SU-DHL-6 (cell line): ENCODE results near the gene SKIL.

ENCODE experiments used
- H2AFZ ChIP-seq: fragments of 200-600 bp; sonication (generic); 2 replicates; pipeline ENCODE4 v1.6.1; 2014; ENCODE audit warnings: low read depth, mild to moderate bottlenecking, moderate library complexity, mixed read lengths, antibody characterized with exemption, low read length; ENCODE audit not compliant: severe bottlenecking
- H3F3A ChIP-seq: fragments of 200-600 bp; shearing (Covaris generic); 2 replicates; pipeline ENCODE4 v1.6.0; 2016; ENCODE audit warnings: antibody characterized with exemption, mild to moderate bottlenecking; ENCODE audit not compliant: insufficient read depth
- H3K27ac ChIP-seq: fragments of 200-600 bp; sonication (generic); 2 replicates; pipeline ENCODE4 v1.5.1; 2016; ENCODE audit warnings: low read depth, mild to moderate bottlenecking, low read length, moderate library complexity, mixed read lengths
- H3K27me3 ChIP-seq: fragments of 200-600 bp; sonication (generic), shearing (Covaris generic); 2 replicates; pipeline ENCODE4 v1.6.0; 2014; ENCODE audit warnings: mild to moderate bottlenecking, low read length
- H3K36me3 ChIP-seq: fragments of 200-600 bp; sonication (generic); 2 replicates; pipeline ENCODE4 v1.6.1; 2014; ENCODE audit warnings: mild to moderate bottlenecking, low read length, mixed read lengths
- H3K4me2 ChIP-seq: fragments of 300-600, 200-600 bp; shearing (Covaris generic), sonication (generic); 2 replicates; pipeline ENCODE4 v1.6.0; 2014; ENCODE audit warnings: low read length, low read depth, mild to moderate bottlenecking; ENCODE audit not compliant: poor library complexity, severe bottlenecking
- H3K4me3 ChIP-seq: fragments of 200-600 bp; sonication (generic); 2 replicates; pipeline ENCODE4 v1.5.1; 2014; ENCODE audit warnings: antibody characterized with exemption, low read length, mild to moderate bottlenecking, mixed read lengths; ENCODE audit not compliant: insufficient read depth, poor library complexity, severe bottlenecking
- H3K79me2 ChIP-seq: fragments of 200-600 bp; sonication (generic); 2 replicates; pipeline ENCODE4 v1.6.1; 2014; ENCODE audit warnings: mild to moderate bottlenecking, low read length, moderate library complexity; ENCODE audit not compliant: insufficient read depth
- H3K9ac ChIP-seq: fragments of 200-600 bp; sonication (generic); 2 replicates; pipeline ENCODE4 v1.7.0; 2014; ENCODE audit warnings: mild to moderate bottlenecking, low read length
- H3K9me2 ChIP-seq: fragments of 200-600 bp; sonication (generic); replicated peaks from 2 replicates; pipeline ENCODE4 v1.6.1; 2014; ENCODE audit warnings: low read length; ENCODE audit not compliant: insufficient read depth
- H3K9me3 ChIP-seq: fragments of 200-600 bp; sonication (generic); 2 replicates; pipeline ENCODE4 v1.6.1; 2014; ENCODE audit warnings: low read length, mixed read lengths; ENCODE audit not compliant: insufficient read depth
- H4K20me1 ChIP-seq: fragments of 200-600 bp; sonication (generic); 2 replicates; pipeline ENCODE4 v1.6.1; 2014; ENCODE audit warnings: low read depth, mild to moderate bottlenecking, antibody characterized with exemption, low read length, moderate library complexity, mixed read lengths
- CTCF ChIP-seq: fragments of 200-600 bp; sonication (generic); IDR thresholded peaks from one replicate; pipeline ENCODE4 v1.5.1; 2017; ENCODE audit warnings: antibody characterized with exemption, mild to moderate bottlenecking, low read length, moderate library complexity; ENCODE audit not compliant: insufficient read depth, poor library complexity, severe bottlenecking
- EZH2phosphoT487 ChIP-seq: fragments of 200-600 bp; sonication (generic), shearing (Covaris generic); conservative IDR thresholded peaks from 2 replicates; pipeline ENCODE4 v1.6.1; 2018; ENCODE audit warnings: mild to moderate bottlenecking, antibody characterized with exemption, low read length, moderate library complexity, mixed read lengths

SKIL gene

GRCh38 chr3:170424879-170425278 lies 67.4 kb downstream of the SKIL start:
- Histone ChIP-seq H4K20me1 (no peaks in the 10 kb centered on the region), H3K27ac (no peak overlapping the region), H3K9me3 (no peaks in the 10 kb centered on the region), H3K9me2 (no peaks in the 10 kb centered on the region), H3F3A (no peaks in the 10 kb centered on the region), H3K27me3 (no peaks in the 10 kb centered on the region), H3K4me2 (no peak overlapping the region), H3K36me3 (no peaks in the 10 kb centered on the region), H3K4me3 (no peak overlapping the region), H3K9ac (no peak overlapping the region), H2AFZ (no peak overlapping the region), H3K79me2 (no peaks in the 10 kb centered on the region)
- TF ChIP-seq CTCF = no peak
- TF ChIP-seq EZH2phosphoT487 = no peak

- no peaks in the 10 kb centered on the region for H3K79me2 ChIP-seq
- no peaks in the 10 kb centered on the region for H3F3A ChIP-seq
- no peaks in the 10 kb centered on the region for H3K9me2 ChIP-seq
- H3K27ac ChIP-seq = no peak overlapping the region
- no peak for TF ChIP-seq CTCF
- TF ChIP-seq EZH2phosphoT487 = no peak
- H3K36me3 ChIP-seq = no peaks in the 10 kb centered on the region
- H4K20me1 ChIP-seq = no peaks in the 10 kb centered on the region
- H3K4me2 ChIP-seq = no peak overlapping the region
- H3K9me3 ChIP-seq = no peaks in the 10 kb centered on the region
- no peaks in the 10 kb centered on the region for H3K27me3 ChIP-seq
- no peak overlapping the region for H3K9ac ChIP-seq
- H2AFZ ChIP-seq = no peak overlapping the region
- no peak overlapping the region for H3K4me3 ChIP-seq
These were observed 68.2 kb downstream of the SKIL start for GRCh38 chr3:170425491-170426239.

- Histone ChIP-seq H3F3A (no peaks in the 10 kb centered on the region), H3K4me2 (no peak overlapping the region), H3K9ac (no peak overlapping the region), H3K27ac (no peak overlapping the region), H3K79me2 (no peaks in the 10 kb centered on the region), H3K9me3 (no peaks in the 10 kb centered on the region), H3K36me3 (no peaks in the 10 kb centered on the region), H4K20me1 (no peaks in the 10 kb centered on the region), H2AFZ (no peak overlapping the region), H3K9me2 (no peaks in the 10 kb centered on the region), H3K4me3 (no peak overlapping the region), H3K27me3 (no peaks in the 10 kb centered on the region)
- no peak for TF ChIP-seq CTCF
These were observed 68.8 kb downstream of the SKIL start for GRCh38 chr3:170426240-170426797.
